SK-N-SH treated with all-trans-retinoic acid at 6 μM for 48 hours (cell line): Measurements from ENCODE around the gene PDE7B.

Experiments used
- ATAC-seq: fragments of 200-7000 bp; cut with Tn5 transposase; 3 replicates; pipeline ENCODE4 v1.9.1; 2020; ENCODE audit warnings: mild to moderate bottlenecking, moderate library complexity
- ARNTL ChIP-seq: fragments of 450-650 bp; formaldehyde crosslinking; IDR thresholded peaks from 2 replicates; pipeline ENCODE4 v1.5.0; 2020; ENCODE audit warnings: low read depth, mild to moderate bottlenecking, moderate library complexity, borderline replicate concordance
- BACH2 ChIP-seq: fragments of 250-450 bp; sonication (Bioruptor Pico); IDR thresholded peaks from 2 replicates; pipeline ENCODE4 v1.9.0; 2021; ENCODE audit warnings: mild to moderate bottlenecking, borderline replicate concordance
- CSDC2 ChIP-seq: fragments of 250-450 bp; sonication (Bioruptor Pico); IDR thresholded peaks from 2 replicates; pipeline ENCODE4 v1.5.0; 2020; ENCODE audit warnings: mild to moderate bottlenecking, moderate library complexity
- ESRRG ChIP-seq: fragments of 250-450 bp; sonication (Bioruptor Pico); IDR thresholded peaks from 2 replicates; pipeline ENCODE4 v1.6.1; 2021; ENCODE audit warnings: mild to moderate bottlenecking
- GLIS3 ChIP-seq: fragments of 250-450 bp; sonication (Bioruptor Pico); IDR thresholded peaks from 2 replicates; pipeline ENCODE4 v1.5.0; 2020; ENCODE audit warnings: mild to moderate bottlenecking, moderate library complexity
- ISL1 ChIP-seq: fragments of 250-450 bp; sonication (Bioruptor Pico); IDR thresholded peaks from 2 replicates; pipeline ENCODE4 v2.1.2; 2022; ENCODE audit warnings: mild to moderate bottlenecking, moderate library complexity
- OSR1 ChIP-seq: fragments of 250-450 bp; sonication (Bioruptor Pico); IDR thresholded peaks from 2 replicates; pipeline ENCODE4 v1.8.0; 2022; ENCODE audit warnings: moderate library complexity, mild to moderate bottlenecking, inconsistent platforms
- PPARA ChIP-seq: fragments of 250-450 bp; sonication (Bioruptor Pico); IDR thresholded peaks from 2 replicates; pipeline ENCODE4 v1.5.0; 2020; ENCODE audit warnings: mild to moderate bottlenecking, borderline replicate concordance
- RARB ChIP-seq: fragments of 250-450 bp; sonication (Bioruptor Pico); IDR thresholded peaks from 2 replicates; pipeline ENCODE4 v1.8.0; 2021; ENCODE audit warnings: mild to moderate bottlenecking, moderate library complexity
- SNAI2 ChIP-seq: fragments of 250-450 bp; sonication (Bioruptor Pico); IDR thresholded peaks from 2 replicates; pipeline ENCODE4 v1.5.0; 2020; ENCODE audit warnings: mild to moderate bottlenecking, moderate library complexity
- TCF4 ChIP-seq: fragments of 250-450 bp; sonication (Bioruptor Pico); IDR thresholded peaks from 2 replicates; pipeline ENCODE4 v1.8.0; 2021; ENCODE audit warnings: mild to moderate bottlenecking, moderate library complexity, borderline replicate concordance
- TOX ChIP-seq: fragments of 250-450 bp; sonication (Bioruptor Pico); IDR thresholded peaks from 2 replicates; pipeline ENCODE4 v1.8.0; 2021; ENCODE audit warnings: mild to moderate bottlenecking, moderate library complexity, borderline replicate concordance
- ZC3H10 ChIP-seq: fragments of 250-450 bp; sonication (Bioruptor Pico); IDR thresholded peaks from 2 replicates; pipeline ENCODE4 v1.5.1; 2021; ENCODE audit warnings: mild to moderate bottlenecking, moderate library complexity
- ZFP3 ChIP-seq: fragments of 250-450 bp; sonication (Bioruptor Pico); IDR thresholded peaks from 2 replicates; pipeline ENCODE4 v1.5.0; 2020; ENCODE audit warnings: mild to moderate bottlenecking, moderate library complexity
- ZFP30 ChIP-seq: fragments of 450-650 bp; formaldehyde crosslinking; IDR thresholded peaks from 2 replicates; pipeline ENCODE4 v1.5.0; 2022; ENCODE audit warnings: mild to moderate bottlenecking, moderate library complexity
- ZNF565 ChIP-seq: fragments of 450-650 bp; formaldehyde crosslinking; conservative IDR thresholded peaks from 2 replicates; pipeline ENCODE4 v1.5.0; 2020; ENCODE audit warnings: low read depth, mild to moderate bottlenecking, moderate library complexity
- ZNF70 ChIP-seq: fragments of 450-650 bp; formaldehyde crosslinking; IDR thresholded peaks from 2 replicates; pipeline ENCODE4 v1.5.0; 2020; ENCODE audit warnings: mild to moderate bottlenecking, moderate library complexity
- ZNF8 ChIP-seq: fragments of 450-650 bp; formaldehyde crosslinking; IDR thresholded peaks from 2 replicates; pipeline ENCODE4 v1.5.0; 2020; ENCODE audit warnings: mild to moderate bottlenecking, moderate library complexity
- TF ChIP-seq, protein P1 (sequence below): fragments of 250-450 bp; sonication (Bioruptor Pico); IDR thresholded peaks from 2 replicates; pipeline ENCODE4 v1.8.0; 2020; ENCODE audit warnings: mild to moderate bottlenecking, moderate library complexity, borderline replicate concordance
- TF ChIP-seq, protein P2 (sequence below): fragments of 250-450 bp; sonication (Bioruptor Pico); IDR thresholded peaks from 2 replicates; pipeline ENCODE4 v1.5.1; 2020; ENCODE audit warnings: low read depth, mild to moderate bottlenecking, moderate library complexity
- TF ChIP-seq, protein P3 (sequence below): fragments of 250-450 bp; sonication (Bioruptor Pico); IDR thresholded peaks from 2 replicates; pipeline ENCODE4 v1.5.1; 2021; ENCODE audit warnings: mild to moderate bottlenecking, moderate library complexity
- TF ChIP-seq, protein P4 (sequence below): fragments of 250-450 bp; sonication (Bioruptor Pico); IDR thresholded peaks from 2 replicates; pipeline ENCODE4 v1.8.0; 2021; ENCODE audit warnings: low read depth, mild to moderate bottlenecking, moderate library complexity, borderline replicate concordance
- TF ChIP-seq, protein P5 (sequence below): fragments of 250-450 bp; sonication (Bioruptor Pico); IDR thresholded peaks from 2 replicates; pipeline ENCODE4 v1.5.0; 2020; ENCODE audit warnings: mild to moderate bottlenecking, moderate library complexity

The PDE7B gene

DNA sequence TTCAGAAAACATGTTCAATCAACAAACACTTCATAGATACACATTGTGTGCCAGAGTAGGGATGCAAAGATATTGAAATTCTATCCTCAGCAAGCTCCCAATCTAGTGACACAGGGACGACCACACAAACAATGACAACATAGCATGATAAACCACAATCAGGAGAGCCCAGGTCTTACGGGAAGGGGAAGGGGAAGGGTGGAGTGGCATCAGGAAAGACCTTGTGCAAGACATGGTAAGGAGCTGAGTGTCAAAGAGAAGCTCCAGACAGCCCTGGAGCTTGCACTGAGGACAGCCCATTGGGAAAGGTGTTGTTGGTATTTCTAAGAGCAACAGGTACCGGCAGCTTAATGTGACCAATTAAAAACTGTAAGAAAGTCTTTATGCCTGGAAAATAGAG lies 103.6 kb downstream of the PDE7B start:
- TF ChIP-seq, protein P1, sequence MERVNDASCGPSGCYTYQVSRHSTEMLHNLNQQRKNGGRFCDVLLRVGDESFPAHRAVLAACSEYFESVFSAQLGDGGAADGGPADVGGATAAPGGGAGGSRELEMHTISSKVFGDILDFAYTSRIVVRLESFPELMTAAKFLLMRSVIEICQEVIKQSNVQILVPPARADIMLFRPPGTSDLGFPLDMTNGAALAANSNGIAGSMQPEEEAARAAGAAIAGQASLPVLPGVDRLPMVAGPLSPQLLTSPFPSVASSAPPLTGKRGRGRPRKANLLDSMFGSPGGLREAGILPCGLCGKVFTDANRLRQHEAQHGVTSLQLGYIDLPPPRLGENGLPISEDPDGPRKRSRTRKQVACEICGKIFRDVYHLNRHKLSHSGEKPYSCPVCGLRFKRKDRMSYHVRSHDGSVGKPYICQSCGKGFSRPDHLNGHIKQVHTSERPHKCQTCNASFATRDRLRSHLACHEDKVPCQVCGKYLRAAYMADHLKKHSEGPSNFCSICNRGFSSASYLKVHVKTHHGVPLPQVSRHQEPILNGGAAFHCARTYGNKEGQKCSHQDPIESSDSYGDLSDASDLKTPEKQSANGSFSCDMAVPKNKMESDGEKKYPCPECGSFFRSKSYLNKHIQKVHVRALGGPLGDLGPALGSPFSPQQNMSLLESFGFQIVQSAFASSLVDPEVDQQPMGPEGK (CRISPR knock-in tag) = no peak
- TF ChIP-seq ESRRG (CRISPR knock-in tag) = no peak
- no peak for TF ChIP-seq ZFP30
- TF ChIP-seq OSR1 (CRISPR knock-in tag) = no peak
- no peak for TF ChIP-seq ZNF8 (CRISPR knock-in tag)
- TF ChIP-seq ZNF70 (CRISPR knock-in tag) = no peak
- TF ChIP-seq TOX (CRISPR knock-in tag) = no peak
- no peak for TF ChIP-seq ZFP3 (CRISPR knock-in tag)
- TF ChIP-seq PPARA (CRISPR knock-in tag) = no peak
- TF ChIP-seq, protein P2, sequence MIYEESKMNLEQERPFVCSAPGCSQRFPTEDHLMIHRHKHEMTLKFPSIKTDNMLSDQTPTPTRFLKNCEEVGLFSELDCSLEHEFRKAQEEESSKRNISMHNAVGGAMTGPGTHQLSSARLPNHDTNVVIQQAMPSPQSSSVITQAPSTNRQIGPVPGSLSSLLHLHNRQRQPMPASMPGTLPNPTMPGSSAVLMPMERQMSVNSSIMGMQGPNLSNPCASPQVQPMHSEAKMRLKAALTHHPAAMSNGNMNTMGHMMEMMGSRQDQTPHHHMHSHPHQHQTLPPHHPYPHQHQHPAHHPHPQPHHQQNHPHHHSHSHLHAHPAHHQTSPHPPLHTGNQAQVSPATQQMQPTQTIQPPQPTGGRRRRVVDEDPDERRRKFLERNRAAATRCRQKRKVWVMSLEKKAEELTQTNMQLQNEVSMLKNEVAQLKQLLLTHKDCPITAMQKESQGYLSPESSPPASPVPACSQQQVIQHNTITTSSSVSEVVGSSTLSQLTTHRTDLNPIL (CRISPR knock-in tag) = no peak
- TF ChIP-seq ZNF565 (CRISPR knock-in tag) = no peak
- TF ChIP-seq ISL1 (CRISPR knock-in tag) = no peak
- no peak for TF ChIP-seq SNAI2 (CRISPR knock-in tag)
- TF ChIP-seq CSDC2 = no peak
- no peak for TF ChIP-seq ZC3H10 (CRISPR knock-in tag)
- TF ChIP-seq, protein P3, sequence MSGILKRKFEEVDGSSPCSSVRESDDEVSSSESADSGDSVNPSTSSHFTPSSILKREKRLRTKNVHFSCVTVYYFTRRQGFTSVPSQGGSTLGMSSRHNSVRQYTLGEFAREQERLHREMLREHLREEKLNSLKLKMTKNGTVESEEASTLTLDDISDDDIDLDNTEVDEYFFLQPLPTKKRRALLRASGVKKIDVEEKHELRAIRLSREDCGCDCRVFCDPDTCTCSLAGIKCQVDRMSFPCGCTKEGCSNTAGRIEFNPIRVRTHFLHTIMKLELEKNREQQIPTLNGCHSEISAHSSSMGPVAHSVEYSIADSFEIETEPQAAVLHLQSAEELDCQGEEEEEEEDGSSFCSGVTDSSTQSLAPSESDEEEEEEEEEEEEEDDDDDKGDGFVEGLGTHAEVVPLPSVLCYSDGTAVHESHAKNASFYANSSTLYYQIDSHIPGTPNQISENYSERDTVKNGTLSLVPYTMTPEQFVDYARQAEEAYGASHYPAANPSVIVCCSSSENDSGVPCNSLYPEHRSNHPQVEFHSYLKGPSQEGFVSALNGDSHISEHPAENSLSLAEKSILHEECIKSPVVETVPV = no peak
- no peak for TF ChIP-seq ARNTL (CRISPR knock-in tag)
- TF ChIP-seq BACH2 (CRISPR knock-in tag) = no peak
- no peak for TF ChIP-seq TCF4
- TF ChIP-seq, all 23 proteins: peak for 0
- no peak for ATAC-seq

DNA sequence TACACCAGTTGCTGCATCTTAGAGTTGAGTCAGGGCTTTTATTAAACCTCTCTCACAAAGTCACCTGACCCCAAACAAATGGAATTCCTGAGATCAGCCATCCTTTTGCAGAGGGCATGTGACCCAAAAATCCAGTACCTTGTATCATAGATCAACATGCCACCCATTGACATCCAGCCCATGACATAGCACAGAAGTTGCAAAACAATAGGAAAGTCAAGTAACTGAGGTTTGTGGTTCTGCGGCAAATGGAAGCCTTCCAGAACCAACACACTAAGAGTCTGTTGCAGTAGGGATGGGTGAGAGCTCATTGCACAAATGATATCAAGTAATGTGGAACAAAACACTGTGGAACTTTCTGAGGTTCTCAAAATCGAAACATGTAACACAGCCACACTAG lies 111.2 kb downstream of the PDE7B start:
- TF ChIP-seq ZFP3 (CRISPR knock-in tag) = no peak
- TF ChIP-seq SNAI2 (CRISPR knock-in tag) = no peak
- no peak for TF ChIP-seq ZC3H10 (CRISPR knock-in tag)
- TF ChIP-seq, protein P4, sequence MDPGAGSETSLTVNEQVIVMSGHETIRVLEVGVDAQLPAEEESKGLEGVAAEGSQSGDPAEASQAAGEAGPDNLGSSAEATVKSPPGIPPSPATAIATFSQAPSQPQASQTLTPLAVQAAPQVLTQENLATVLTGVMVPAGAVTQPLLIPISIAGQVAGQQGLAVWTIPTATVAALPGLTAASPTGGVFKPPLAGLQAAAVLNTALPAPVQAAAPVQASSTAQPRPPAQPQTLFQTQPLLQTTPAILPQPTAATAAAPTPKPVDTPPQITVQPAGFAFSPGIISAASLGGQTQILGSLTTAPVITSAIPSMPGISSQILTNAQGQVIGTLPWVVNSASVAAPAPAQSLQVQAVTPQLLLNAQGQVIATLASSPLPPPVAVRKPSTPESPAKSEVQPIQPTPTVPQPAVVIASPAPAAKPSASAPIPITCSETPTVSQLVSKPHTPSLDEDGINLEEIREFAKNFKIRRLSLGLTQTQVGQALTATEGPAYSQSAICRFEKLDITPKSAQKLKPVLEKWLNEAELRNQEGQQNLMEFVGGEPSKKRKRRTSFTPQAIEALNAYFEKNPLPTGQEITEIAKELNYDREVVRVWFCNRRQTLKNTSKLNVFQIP (CRISPR knock-in tag) = no peak
- no peak for TF ChIP-seq RARB (CRISPR knock-in tag)
- TF ChIP-seq, protein P3 = no peak
- TF ChIP-seq GLIS3 (CRISPR knock-in tag) = no peak
- TF ChIP-seq, protein P1 (CRISPR knock-in tag) = no peak
- TF ChIP-seq ZNF565 (CRISPR knock-in tag) = no peak
- TF ChIP-seq BACH2 (CRISPR knock-in tag) = no peak
- TF ChIP-seq, protein P5, sequence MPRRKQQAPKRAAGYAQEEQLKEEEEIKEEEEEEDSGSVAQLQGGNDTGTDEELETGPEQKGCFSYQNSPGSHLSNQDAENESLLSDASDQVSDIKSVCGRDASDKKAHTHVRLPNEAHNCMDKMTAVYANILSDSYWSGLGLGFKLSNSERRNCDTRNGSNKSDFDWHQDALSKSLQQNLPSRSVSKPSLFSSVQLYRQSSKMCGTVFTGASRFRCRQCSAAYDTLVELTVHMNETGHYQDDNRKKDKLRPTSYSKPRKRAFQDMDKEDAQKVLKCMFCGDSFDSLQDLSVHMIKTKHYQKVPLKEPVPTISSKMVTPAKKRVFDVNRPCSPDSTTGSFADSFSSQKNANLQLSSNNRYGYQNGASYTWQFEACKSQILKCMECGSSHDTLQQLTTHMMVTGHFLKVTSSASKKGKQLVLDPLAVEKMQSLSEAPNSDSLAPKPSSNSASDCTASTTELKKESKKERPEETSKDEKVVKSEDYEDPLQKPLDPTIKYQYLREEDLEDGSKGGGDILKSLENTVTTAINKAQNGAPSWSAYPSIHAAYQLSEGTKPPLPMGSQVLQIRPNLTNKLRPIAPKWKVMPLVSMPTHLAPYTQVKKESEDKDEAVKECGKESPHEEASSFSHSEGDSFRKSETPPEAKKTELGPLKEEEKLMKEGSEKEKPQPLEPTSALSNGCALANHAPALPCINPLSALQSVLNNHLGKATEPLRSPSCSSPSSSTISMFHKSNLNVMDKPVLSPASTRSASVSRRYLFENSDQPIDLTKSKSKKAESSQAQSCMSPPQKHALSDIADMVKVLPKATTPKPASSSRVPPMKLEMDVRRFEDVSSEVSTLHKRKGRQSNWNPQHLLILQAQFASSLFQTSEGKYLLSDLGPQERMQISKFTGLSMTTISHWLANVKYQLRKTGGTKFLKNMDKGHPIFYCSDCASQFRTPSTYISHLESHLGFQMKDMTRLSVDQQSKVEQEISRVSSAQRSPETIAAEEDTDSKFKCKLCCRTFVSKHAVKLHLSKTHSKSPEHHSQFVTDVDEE (CRISPR knock-in tag) = no peak
- TF ChIP-seq TCF4 = no peak
- no peak for TF ChIP-seq OSR1 (CRISPR knock-in tag)
- TF ChIP-seq ZNF70 (CRISPR knock-in tag) = no peak
- no peak for TF ChIP-seq ZFP30
- no peak for TF ChIP-seq CSDC2
- no peak for ATAC-seq
